Aorta (tissue), 5 donors: Measurements from ENCODE around the gene PROKR1. TPM values are rescaled to one million over a fixed set of nuclear protein-coding genes. Genes with fewer than 3 reads are reported as not detected.
"Not testable (repeated sequence)": the region's sequence is repeated elsewhere in the genome, so short reads cannot be mapped to it uniquely, and the experiment has no call there.

ENCODE experiments used
- ATAC-seq: fragments of 200-7000 bp; cut with Tn5 transposase; one replicate; pipeline ENCODE4 v1.9.1; 2022; ENCODE audit warnings: moderate library complexity; ENCODE audit not compliant: low FRiP score
- DNase-seq, 2 donors: peaks; one replicate each; pipeline ENCODE4 v3.0.0-alpha.2; 2020
- H3K27ac ChIP-seq, 2 donors: one replicate each; pipeline ENCODE4 v1.5.1; 2013; ENCODE audit warnings: low read length in 2 of 2, mild to moderate bottlenecking in 2 of 2, moderate library complexity in 2 of 2, control low read depth in 1 of 2, inconsistent platforms in 1 of 2, low read depth in 1 of 2
- H3K27me3 ChIP-seq, 2 donors: one replicate each; pipeline ENCODE4 v1.6.1; 2013; ENCODE audit warnings: control low read depth in 1 of 2, low read length in 1 of 2, mild to moderate bottlenecking in 1 of 2, moderate library complexity in 1 of 2; ENCODE audit not compliant: insufficient read depth in 2 of 2, control insufficient read depth in 1 of 2
- H3K36me3 ChIP-seq, 2 donors: one replicate each; pipeline ENCODE4 v1.6.1; 2013; ENCODE audit warnings: control low read depth in 1 of 2, low read length in 1 of 2, mild to moderate bottlenecking in 1 of 2; ENCODE audit not compliant: insufficient read depth in 2 of 2, control insufficient read depth in 1 of 2
- H3K4me1 ChIP-seq, 2 donors: one replicate each; pipeline ENCODE4 v1.6.1; 2013; ENCODE audit warnings: low read length in 2 of 2, control low read depth in 1 of 2, mild to moderate bottlenecking in 1 of 2, moderate library complexity in 1 of 2; ENCODE audit not compliant: insufficient read depth in 2 of 2, control insufficient read depth in 1 of 2
- H3K4me3 ChIP-seq, 2 donors: one replicate each; pipeline ENCODE4 v1.5.1; 2013; ENCODE audit warnings: low read length in 2 of 2, control low read depth in 1 of 2, mild to moderate bottlenecking in 1 of 2
- H3K9me3 ChIP-seq: one replicate; pipeline ENCODE4 v1.6.1; 2013; ENCODE audit warnings: mild to moderate bottlenecking, low read length; ENCODE audit not compliant: control insufficient read depth
- WGBS, 2 donors: extraction: QIAGEN DNeasy Blood & Tissue Kit; methylation state at CpG; one replicate each; pipeline ENCODE4 v1.1.7; 2013; 5-methylcytosine and 5-hydroxymethylcytosine counted together
- intact Hi-C, 2 donors: fragments of 100-400 bp; cut with DNase I; formaldehyde crosslinking; loops; one replicate each; pipeline versions ENCODE4 v1.14.2 to v1.15.0; 2022
- polyA plus RNA-seq, 2 donors: library from polyadenylated mRNA; stranded (reverse); fragments of 200-250 nt; gene quantifications; one replicate each; pipeline ENCODE4 v1.2.3, GENCODE V29; 2013
- total RNA-seq, 2 donors: library from RNA; stranded (reverse); fragmentation: NEBNext Ultra II Directional; extraction: Animal tissue kit (Norgen Biotek cat#: 25700); gene quantifications; one replicate each; pipeline ENCODE4 v1.2.1, GENCODE V29; 2021
- donor health status: healthy with polysubstance abuse.
- donor health status: Bipolar disorder and iron deficiency.
- donor health status: DM: no; HTN: no; CAD: no.
- donor health status: DM: no; HTN: no; CAD: no.
- donor health status: DM: yes; HTN: yes; CAD: no.

The PROKR1 gene
- total and polyA plus RNA-seq, 4 donors = not detected

- Histone ChIP-seq H3K4me3 (no peak overlapping the region), H3K27me3 (no peaks in the 10 kb centered on the region), H3K36me3 (no peaks in the 10 kb centered on the region), H3K27ac (no peak overlapping the region), H3K9me3 (no peaks in the 10 kb centered on the region), H3K4me1 (no peaks in the 10 kb centered on the region)
- intact Hi-C loops = no loop called here
- WGBS, 2 donors = 86 to 94% methylated on average over 2 of the region's 2 CpGs
- ATAC-seq (no peak), DNase-seq (no peak)
Measured at GRCh38 chr2:68667371-68667770, 24.0 kb downstream of the PROKR1 start.

- intact Hi-C loops = no loop called here
- no peaks in the 10 kb centered on the region for H3K27me3 ChIP-seq
- no peak overlapping the region for H3K27ac ChIP-seq
- H3K4me1 ChIP-seq = no peaks in the 10 kb centered on the region
- no peak overlapping the region for H3K4me3 ChIP-seq
- DNase-seq = no peak
- 83 to 90% methylated on average over 3 of the region's 3 CpGs for WGBS, 2 donors
- H3K36me3 ChIP-seq = no peaks in the 10 kb centered on the region
- no peaks in the 10 kb centered on the region for H3K9me3 ChIP-seq
- no peak for ATAC-seq
Measured at GRCh38 chr2:68669651-68670050, 26.3 kb downstream of the PROKR1 start.

- H3K36me3 ChIP-seq = no peaks in the 10 kb centered on the region
- DNase-seq (no peak), ATAC-seq (no peak)
- intact Hi-C loops = no loop called here
- no peaks in the 10 kb centered on the region for H3K27me3 ChIP-seq
- H3K27ac ChIP-seq = no peak overlapping the region
- 90 to 95% methylated on average over 4 of the region's 4 CpGs for WGBS, 2 donors
- H3K4me3 ChIP-seq = no peak overlapping the region
- H3K4me1 ChIP-seq = no peaks in the 10 kb centered on the region
- no peaks in the 10 kb centered on the region for H3K9me3 ChIP-seq
Measured at GRCh38 chr2:68671961-68672360, 28.6 kb downstream of the PROKR1 start.

GRCh38 chr2:68673631-68674030, 30.3 kb downstream of the PROKR1 start:
- no peaks in the 10 kb centered on the region for H3K27me3 ChIP-seq

GRCh38 chr2:68675470-68675869, 32.1 kb downstream of the PROKR1 start:
- intact Hi-C loops = no loop called here
- H3K27ac ChIP-seq = no peak overlapping the region
- no peaks in the 10 kb centered on the region for H3K9me3 ChIP-seq
- no peaks in the 10 kb centered on the region for H3K27me3 ChIP-seq
- no peaks in the 10 kb centered on the region for H3K36me3 ChIP-seq
- DNase-seq (no peak), ATAC-seq (no peak)
- no peaks in the 10 kb centered on the region for H3K4me1 ChIP-seq
- no peak overlapping the region for H3K4me3 ChIP-seq

More at GRCh38 chr2:68673631-68674030, 30.3 kb downstream of the PROKR1 start:
- no peak for DNase-seq
- ATAC-seq = no peak
- Histone ChIP-seq H3K4me1 (no peaks in the 10 kb centered on the region), H3K4me3 (no peak overlapping the region), H3K9me3 (no peaks in the 10 kb centered on the region), H3K27ac (no peak overlapping the region), H3K36me3 (no peaks in the 10 kb centered on the region)
- intact Hi-C loops = no loop called here
- WGBS, 2 donors = 38 to 52% methylated on average over 3 of the region's 3 CpGs

- DNase-seq, H3K36me3 ChIP-seq, H3K27ac ChIP-seq, H3K4me3 ChIP-seq, ATAC-seq, H3K4me1 ChIP-seq, H3K27me3 ChIP-seq, intact Hi-C loops, H3K9me3 ChIP-seq: not testable (repeated sequence)
- 87 to 94% methylated on average over 2 to 3 of the region's 3 CpGs for WGBS, 2 donors
Measured at GRCh38 chr2:68677837-68678236, 34.5 kb downstream of the PROKR1 start.

- H3K9me3 ChIP-seq, intact Hi-C loops, ATAC-seq, H3K27me3 ChIP-seq, H3K36me3 ChIP-seq, H3K27ac ChIP-seq, H3K4me3 ChIP-seq, H3K4me1 ChIP-seq: not testable (repeated sequence)
- peak in 1 of 2 donors; percentile 41 for DNase-seq
- 38 to 45% methylated on average over 21 to 25 of the region's 25 CpGs for WGBS, 2 donors
Measured at GRCh38 chr2:68679166-68679916, 36.0 kb downstream of the PROKR1 start.

- H3K27ac ChIP-seq, H3K4me1 ChIP-seq, intact Hi-C loops, H3K9me3 ChIP-seq, H3K4me3 ChIP-seq, ATAC-seq, DNase-seq, H3K27me3 ChIP-seq, H3K36me3 ChIP-seq: not testable (repeated sequence)
- WGBS, 2 donors = 89 to 94% methylated on average over 5 to 9 of the region's 9 CpGs
Measured at GRCh38 chr2:68679917-68680267, 36.5 kb downstream of the PROKR1 start.

- no peak for DNase-seq
- H3K27me3 ChIP-seq = no peaks in the 10 kb centered on the region
- no peaks in the 10 kb centered on the region for H3K9me3 ChIP-seq
- H3K27ac ChIP-seq = no peak overlapping the region
- 49 to 64% methylated on average over 2 of the region's 2 CpGs for WGBS, 2 donors
- no peak for ATAC-seq
- no peaks in the 10 kb centered on the region for H3K4me1 ChIP-seq
- no peak overlapping the region for H3K4me3 ChIP-seq
- H3K36me3 ChIP-seq = no peaks in the 10 kb centered on the region
- intact Hi-C loops = no loop called here
Measured at GRCh38 chr2:68684197-68684596, 40.8 kb downstream of the PROKR1 start.
